HepG2 (cell line): ENCODE results near the gene CTXN1. TPM values are rescaled to one million over a fixed set of nuclear protein-coding genes. Genes with fewer than 3 reads are reported as not detected.

Experiments
- BHLHE40 ChIP-seq: IDR thresholded peaks from 2 replicates; pipeline ENCODE4 v1.6.1; 2011; ENCODE audit warnings: low read length, improper control_type of control experiment
- CHCHD3 ChIP-seq: sonication (generic); formaldehyde crosslinking; IDR thresholded peaks from 2 replicates; pipeline ENCODE4 v1.8.0; 2022; ENCODE audit warnings: mild to moderate bottlenecking, missing genetic modification reagents, moderate library complexity
- FOSL1 ChIP-seq: sonication (generic); formaldehyde crosslinking; IDR thresholded peaks from 2 replicates; pipeline ENCODE4 v1.9.0; 2021; ENCODE audit warnings: missing genetic modification reagents, borderline replicate concordance
- GTF3A ChIP-seq: sonication (generic); formaldehyde crosslinking; conservative IDR thresholded peaks from 2 replicates; pipeline ENCODE4 v1.4.0; 2020; ENCODE audit warnings: mild to moderate bottlenecking, missing genetic modification reagents
- KDM2A ChIP-seq: sonication (generic); formaldehyde crosslinking; IDR thresholded peaks from 2 replicates; pipeline ENCODE4 v1.4.0; 2020; ENCODE audit warnings: low read depth, missing genetic modification reagents, borderline replicate concordance
- MEIS2 ChIP-seq: sonication (generic); formaldehyde crosslinking; IDR thresholded peaks from 2 replicates; pipeline ENCODE4 v1.9.0; 2021; ENCODE audit warnings: mild to moderate bottlenecking, missing genetic modification reagents
- NKX3-1 ChIP-seq: sonication (generic); formaldehyde crosslinking; IDR thresholded peaks from 2 replicates; pipeline ENCODE4 v1.5.0; 2020; ENCODE audit warnings: missing genetic modification reagents
- RORA ChIP-seq: sonication (generic); formaldehyde crosslinking; IDR thresholded peaks from 2 replicates; pipeline ENCODE4 v1.5.0; 2020; ENCODE audit warnings: mild to moderate bottlenecking, missing genetic modification reagents, moderate library complexity
- ZFP36L2 ChIP-seq: sonication (generic); formaldehyde crosslinking; IDR thresholded peaks from 2 replicates; pipeline ENCODE4 v1.4.0; 2020; ENCODE audit warnings: missing genetic modification reagents
- ZNF18 ChIP-seq: sonication (generic); formaldehyde crosslinking; IDR thresholded peaks from 2 replicates; pipeline ENCODE4 v1.8.0; 2022; ENCODE audit warnings: mild to moderate bottlenecking, missing genetic modification reagents; ENCODE audit not compliant: insufficient replicate concordance
- ZNF280D ChIP-seq: sonication (generic); formaldehyde crosslinking; IDR thresholded peaks from 2 replicates; pipeline ENCODE4 v1.5.1; 2020; ENCODE audit warnings: mild to moderate bottlenecking, missing genetic modification reagents
- ZNF282 ChIP-seq: fragments of 450-650 bp; IDR thresholded peaks from 2 replicates; pipeline ENCODE4 v1.6.1; 2018; ENCODE audit not compliant: partially characterized antibody
- ZNF407 ChIP-seq: sonication (generic); formaldehyde crosslinking; IDR thresholded peaks from one replicate; pipeline ENCODE4 v1.5.1; 2020; ENCODE audit warnings: mild to moderate bottlenecking, missing genetic modification reagents; ENCODE audit errors: not compliant biosample characterization
- ZNF720 ChIP-seq: sonication (generic); formaldehyde crosslinking; IDR thresholded peaks from 2 replicates; pipeline ENCODE4 v1.4.0; 2020; ENCODE audit warnings: missing genetic modification reagents
- ZNF740 ChIP-seq: sonication (generic); formaldehyde crosslinking; IDR thresholded peaks from 2 replicates; pipeline ENCODE4 v1.4.0; 2020; ENCODE audit warnings: missing genetic modification reagents
- ZSCAN25 ChIP-seq: sonication (generic); formaldehyde crosslinking; IDR thresholded peaks from 2 replicates; pipeline ENCODE4 v1.8.0; 2022; ENCODE audit warnings: mild to moderate bottlenecking, missing genetic modification reagents
- polyA plus RNA-seq, 8 experiments: library from polyadenylated mRNA; depleted of rRNA in 3 of 8; stranded (reverse) in 7 of 8; unstranded in 1 of 8; fragments of >200 nt; fragmentation: Illumina TruSeq in 4 of 8; extraction: Trizol in 4 of 8; gene quantifications; 2 replicates each; pipeline versions ENCODE4 v1.2.1 to v1.2.3, GENCODE V29; 2011 to 2016; ENCODE audit warnings: low read depth in 4 of 8, missing spikeins in 1 of 8, mixed read lengths in 1 of 8; ENCODE audit not compliant: insufficient read depth in 1 of 8
- total RNA-seq, 5 experiments: library from RNA; depleted of rRNA; stranded (reverse); fragments of >200 nt; fragmentation: Illumina TruSeq; extraction: Trizol; gene quantifications; 2 replicates each; pipeline ENCODE4 v1.2.3, GENCODE V29; 2016; ENCODE audit warnings: low read depth in 1 of 5

CTXN1 gene
- total and polyA plus RNA-seq, 2 of the 13 experiments (the other 11 are each of a cell fraction or from before 2014, with no cell fraction given) = 0.11 TPM; not detected in 1

- TF ChIP-seq ZNF280D = 0 out of 2 replicates have a peak, but pooled peaks have one; percentile 18
- no peak for TF ChIP-seq BHLHE40
- no peak for TF ChIP-seq GTF3A (CRISPR knock-in tag)
- TF ChIP-seq ZNF720 = no peak
- peak; percentile 62; the same call in 1 of the 2 replicates for TF ChIP-seq KDM2A
- TF ChIP-seq FOSL1 (CRISPR knock-in tag) = peak; percentile 11; the same call in 1 of the 2 replicates
- no peak for TF ChIP-seq ZNF18
- 0 out of 2 replicates have a peak, but pooled peaks have one; percentile 22 for TF ChIP-seq MEIS2 (CRISPR knock-in tag)
- TF ChIP-seq NKX3-1 (CRISPR knock-in tag) = no peak
- TF ChIP-seq RORA (CRISPR knock-in tag) = no peak
- no peak for TF ChIP-seq ZFP36L2
- TF ChIP-seq ZNF282 = no peak
- TF ChIP-seq ZNF407 (CRISPR knock-in tag) = peak; percentile 41
- TF ChIP-seq ZSCAN25 (CRISPR knock-in tag) = no peak
- TF ChIP-seq CHCHD3 (CRISPR knock-in tag) = no peak
- peak; percentile 71; the same call in 1 of the 2 replicates for TF ChIP-seq ZNF740 (CRISPR knock-in tag)
Measured at GRCh38 chr19:7888145-7888825, 37.6 kb downstream of the CTXN1 start, which contains the start of gene LRRC8E (continued).
